ENCODE data around the gene C19orf73. TPM values are rescaled to one million over a fixed set of nuclear protein-coding genes. Genes with fewer than 3 reads are reported as not detected.
A peak's percentile ranks its signal among the peaks of the same experiment; 100 is the strongest.

Gene C19orf73
- total and polyA plus RNA-seq, 9 of the 15 experiments (the other 6 are each of a cell fraction or from before 2014, with no cell fraction given) = 0.08 to 7.4 (median 1.4) TPM

GRCh38 chr19:49113762-49114629 is 4.9 kb downstream of the C19orf73 start, which contains the start of gene LIN7B (continued):
- TF ChIP-seq PHF8 (IDR thresholded peaks at IDR 0.05; ENCODE audit: borderline replicate concordance, low read length) = peak; percentile 68; the same call in 1 of the 2 replicates
- peak; percentile 36 for TF ChIP-seq TAF1 (IDR thresholded peaks at IDR 0.05; ENCODE audit: control insufficient read depth, extremely low read depth, insufficient read depth, low read length, severe bottlenecking)
- no peak for TF ChIP-seq TCF7 (IDR thresholded peaks at IDR 0.05; ENCODE audit: borderline replicate concordance)
- TF ChIP-seq ZNF384 (IDR thresholded peaks at IDR 0.05; ENCODE audit: low read depth, low read length) = no peak
- peak; percentile 73 for TF ChIP-seq ARID4B (CRISPR knock-in tag; IDR thresholded peaks at IDR 0.05)
- TF ChIP-seq FOS (IDR thresholded peaks at IDR 0.05; ENCODE audit: extremely low read depth, insufficient read length) = no peak
- no peak for TF ChIP-seq ZFP36 (IDR thresholded peaks at IDR 0.05; ENCODE audit: low read depth, low read length, partially characterized antibody)
- TF ChIP-seq, protein P1, sequence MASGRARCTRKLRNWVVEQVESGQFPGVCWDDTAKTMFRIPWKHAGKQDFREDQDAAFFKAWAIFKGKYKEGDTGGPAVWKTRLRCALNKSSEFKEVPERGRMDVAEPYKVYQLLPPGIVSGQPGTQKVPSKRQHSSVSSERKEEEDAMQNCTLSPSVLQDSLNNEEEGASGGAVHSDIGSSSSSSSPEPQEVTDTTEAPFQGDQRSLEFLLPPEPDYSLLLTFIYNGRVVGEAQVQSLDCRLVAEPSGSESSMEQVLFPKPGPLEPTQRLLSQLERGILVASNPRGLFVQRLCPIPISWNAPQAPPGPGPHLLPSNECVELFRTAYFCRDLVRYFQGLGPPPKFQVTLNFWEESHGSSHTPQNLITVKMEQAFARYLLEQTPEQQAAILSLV (tag; IDR thresholded peaks at IDR 0.05) = no peak
- TF ChIP-seq MIER1 (IDR thresholded peaks at IDR 0.05; ENCODE audit: low read depth) = 0 out of 2 replicates have a peak, but pooled peaks have one; percentile 29
- TF ChIP-seq GATAD2A (IDR thresholded peaks at IDR 0.05) = 0 out of 2 replicates have a peak, but pooled peaks have one; percentile 23
- TF ChIP-seq, protein P2, sequence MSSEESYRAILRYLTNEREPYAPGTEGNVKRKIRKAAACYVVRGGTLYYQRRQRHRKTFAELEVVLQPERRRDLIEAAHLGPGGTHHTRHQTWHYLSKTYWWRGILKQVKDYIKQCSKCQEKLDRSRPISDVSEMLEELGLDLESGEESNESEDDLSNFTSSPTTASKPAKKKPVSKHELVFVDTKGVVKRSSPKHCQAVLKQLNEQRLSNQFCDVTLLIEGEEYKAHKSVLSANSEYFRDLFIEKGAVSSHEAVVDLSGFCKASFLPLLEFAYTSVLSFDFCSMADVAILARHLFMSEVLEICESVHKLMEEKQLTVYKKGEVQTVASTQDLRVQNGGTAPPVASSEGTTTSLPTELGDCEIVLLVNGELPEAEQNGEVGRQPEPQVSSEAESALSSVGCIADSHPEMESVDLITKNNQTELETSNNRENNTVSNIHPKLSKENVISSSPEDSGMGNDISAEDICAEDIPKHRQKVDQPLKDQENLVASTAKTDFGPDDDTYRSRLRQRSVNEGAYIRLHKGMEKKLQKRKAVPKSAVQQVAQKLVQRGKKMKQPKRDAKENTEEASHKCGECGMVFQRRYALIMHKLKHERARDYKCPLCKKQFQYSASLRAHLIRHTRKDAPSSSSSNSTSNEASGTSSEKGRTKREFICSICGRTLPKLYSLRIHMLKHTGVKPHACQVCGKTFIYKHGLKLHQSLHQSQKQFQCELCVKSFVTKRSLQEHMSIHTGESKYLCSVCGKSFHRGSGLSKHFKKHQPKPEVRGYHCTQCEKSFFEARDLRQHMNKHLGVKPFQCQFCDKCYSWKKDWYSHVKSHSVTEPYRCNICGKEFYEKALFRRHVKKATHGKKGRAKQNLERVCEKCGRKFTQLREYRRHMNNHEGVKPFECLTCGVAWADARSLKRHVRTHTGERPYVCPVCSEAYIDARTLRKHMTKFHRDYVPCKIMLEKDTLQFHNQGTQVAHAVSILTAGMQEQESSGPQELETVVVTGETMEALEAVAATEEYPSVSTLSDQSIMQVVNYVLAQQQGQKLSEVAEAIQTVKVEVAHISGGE (CRISPR knock-in tag; IDR thresholded peaks at IDR 0.05) = no peak
- no peak for TF ChIP-seq TRIM24 (IDR thresholded peaks at IDR 0.05)
- TF ChIP-seq HNRNPH1 (optimal IDR thresholded peaks at IDR 0.05; ENCODE audit: low read depth, low read length) = no peak
- TF ChIP-seq ZNF707 (CRISPR knock-in tag; conservative IDR thresholded peaks at IDR 0.05) = no peak
- TF ChIP-seq BRF1 (IDR thresholded peaks at IDR 0.05; ENCODE audit: borderline replicate concordance, extremely low read depth, insufficient read length) = no peak
- no peak for TF ChIP-seq HIVEP1 (CRISPR knock-in tag; IDR thresholded peaks at IDR 0.05)

Data from K562 (cell line).